AG04449 (cell line): ENCODE measurements around the gene ELFN2.

Experiments used
- CTCF ChIA-PET: fragments of 350-600 bp; formaldehyde crosslinking; extraction: SDS; loops from one replicate; lab custom pipeline; 2021; ENCODE audit warnings: antibody characterized with exemption; lab: Yijun Ruan, JAX
- POLR2A ChIA-PET: fragments of 400-600, 350-600 bp; formaldehyde crosslinking; extraction: SDS; loops from one replicate; lab custom pipeline; 2020; ENCODE audit warnings: antibody characterized with exemption, inconsistent platforms; lab: Yijun Ruan, JAX
- DNase-seq: peaks from one replicate; pipeline ENCODE4 v3.0.0-alpha.2; 2010; ENCODE audit warnings: low read depth, low spot score
- H3K4me3 ChIP-seq: 2 replicates; pipeline ENCODE4 v1.5.1; 2011; ENCODE audit warnings: low read depth, mild to moderate bottlenecking, control low read depth, low read length
- CTCF ChIP-seq: IDR thresholded peaks from one replicate; pipeline ENCODE4 v1.5.1; 2011; ENCODE audit warnings: mild to moderate bottlenecking, moderate library complexity, low read length, control low read depth, inconsistent platforms; ENCODE audit not compliant: insufficient read depth; ENCODE audit errors: missing control alignments

Gene ELFN2

GRCh38 chr22:37343348-37343747 lies 83.9 kb downstream of the ELFN2 start:
- DNase-seq: no peak
- TF ChIP-seq CTCF: no peak
- CTCF ChIA-PET: interaction anchor here (1.2 to 1.4 kb wide), 3 partner anchors 10 to 26 kb away, joined by 3 read pairs; no protein-coding TSS in a partner anchor
- POLR2A ChIA-PET: interaction anchor here (0.6 to 1.1 kb wide), 2 partner anchors 9 to 88 kb away, joined by 3 read pairs; no protein-coding TSS in a partner anchor
- no peak overlapping the region for H3K4me3 ChIP-seq

- DNase-seq: no peak
- TF ChIP-seq CTCF: no peak
- POLR2A ChIA-PET: no interaction called here
- CTCF ChIA-PET: interaction anchor here (1.2 to 1.4 kb wide), 3 partner anchors 8 to 25 kb away, joined by 3 read pairs; no protein-coding TSS in a partner anchor
- H3K4me3 ChIP-seq: no peak overlapping the region
Measured at GRCh38 chr22:37342065-37342464, 85.2 kb downstream of the ELFN2 start.

GRCh38 chr22:37340331-37341262 lies 86.7 kb downstream of the ELFN2 start:
- no peak for TF ChIP-seq CTCF
- no peak for DNase-seq
- no peak overlapping the region for H3K4me3 ChIP-seq
- POLR2A ChIA-PET: no interaction called here
- CTCF ChIA-PET: interaction anchor here (0.7 to 1.6 kb wide), 4 partner anchors 10 to 118 kb away, joined by 3 to 8 read pairs (median 5); no protein-coding TSS in a partner anchor

GRCh38 chr22:37338539-37339246 lies 88.6 kb downstream of the ELFN2 start:
- H3K4me3 ChIP-seq: no peak overlapping the region
- no peak for DNase-seq
- TF ChIP-seq CTCF: no peak
- ChIA-PET POLR2A (no interaction called here), CTCF (interaction anchor here (9.6 kb wide), 1 partner anchor 118 kb away, joined by 55 read pairs; no protein-coding TSS in a partner anchor)

- POLR2A ChIA-PET: no interaction called here
- CTCF ChIA-PET: interaction anchor here (9.6 kb wide), 1 partner anchor 119 kb away, joined by 55 read pairs; no protein-coding TSS in a partner anchor
- no peak overlapping the region for H3K4me3 ChIP-seq
- DNase-seq: no peak
- no peak for TF ChIP-seq CTCF
Measured at GRCh38 chr22:37337204-37337943, 89.9 kb downstream of the ELFN2 start.
